Activated CD4-positive, alpha-beta T cell treated with anti-CD3 and anti-CD28 coated beads for 36 hours (primary cell): Measurements from ENCODE around the gene CHMP4B. TPM values are rescaled to one million over a fixed set of nuclear protein-coding genes. Genes with fewer than 3 reads are reported as not detected.

Experiments
- ATAC-seq: fragments of 200-7000 bp; cut with Tn5 transposase; one replicate; pipeline ENCODE4 v1.10.0; 2021; ENCODE audit warnings: mild to moderate bottlenecking, moderate library complexity
- CTCF ChIA-PET: fragments of 350-600 bp; sonication (Branson Sonifier 250); formaldehyde crosslinking; loops from one replicate; lab custom pipeline; 2021; ENCODE audit warnings: antibody characterized with exemption; lab: Charles Lee
- POLR2A ChIA-PET: fragments of 350-600 bp; sonication (Branson Sonifier 250); formaldehyde crosslinking; loops from one replicate; lab custom pipeline; 2021; ENCODE audit warnings: antibody characterized with exemption, inconsistent platforms; lab: Charles Lee
- DNase-seq: peaks from one replicate; pipeline ENCODE4 v3.0.0-alpha.2; 2020
- H3K27ac Mint-ChIP-seq: one replicate; pipeline ENCODE4 v1.8.0; 2021; ENCODE audit warnings: mixed read lengths
- H3K27me3 Mint-ChIP-seq: one replicate; pipeline ENCODE4 v1.8.0; 2021; ENCODE audit warnings: mixed read lengths
- H3K36me3 Mint-ChIP-seq: one replicate; pipeline ENCODE4 v1.8.0; 2021; ENCODE audit warnings: low read depth, mixed read lengths
- H3K4me1 Mint-ChIP-seq: one replicate; pipeline ENCODE4 v1.8.0; 2021; ENCODE audit warnings: mixed read lengths
- H3K4me3 Mint-ChIP-seq: one replicate; pipeline ENCODE4 v1.8.0; 2021; ENCODE audit warnings: mild to moderate bottlenecking, moderate library complexity, mixed read lengths
- H3K9me3 Mint-ChIP-seq: one replicate; pipeline ENCODE4 v1.8.0; 2021; ENCODE audit warnings: low read depth, mixed read lengths
- intact Hi-C, 2 experiments: fragments of 100-400 bp; cut with DNase I in 1 of 2; cut with micrococcal nuclease in 1 of 2; formaldehyde crosslinking; loops; one replicate each; pipeline versions ENCODE4 v1.14.2 to v1.15.1; 2022 to 2024; cut with DNase I, micrococcal nuclease
- total RNA-seq, 2 experiments: library from RNA; stranded (reverse); gene quantifications; one replicate each; pipeline ENCODE4 v1.2.3, GENCODE V29; 2021

CHMP4B gene
- total RNA-seq, 2 experiments from 2014 or later = 86.0 to 94.1 TPM

- H3K4me1 Mint-ChIP-seq = peaks cover 88% of the 10 kb centered on the region
- DNase-seq (no peak), ATAC-seq (no peak)
- H3K9me3 Mint-ChIP-seq = no peaks in the 10 kb centered on the region
- peak overlapping the region; percentile 3 for H3K27ac Mint-ChIP-seq
- H3K4me3 Mint-ChIP-seq = no peak overlapping the region
- ChIA-PET POLR2A (no interaction called here), CTCF (interaction anchor here (0.5 to 1.6 kb wide), 4 partner anchors 10 to 614 kb away, joined by 3 to 5 read pairs (median 3); no protein-coding TSS in a partner anchor)
- intact Hi-C loops = no loop called here
- H3K36me3 Mint-ChIP-seq = peaks cover 7% of the 10 kb centered on the region
- H3K27me3 Mint-ChIP-seq = no peaks in the 10 kb centered on the region
Measured at GRCh38 chr20:33840759-33841435, 29.7 kb downstream of the CHMP4B start.

GRCh38 chr20:33841436-33841799 lies 30.3 kb downstream of the CHMP4B start:
- peaks cover 88% of the 10 kb centered on the region for H3K4me1 Mint-ChIP-seq
- ChIA-PET POLR2A (no interaction called here), CTCF (interaction anchor here (0.5 to 1.8 kb wide), 4 partner anchors 9 to 614 kb away, joined by 3 to 6 read pairs (median 4); no protein-coding TSS in a partner anchor)
- peaks cover 4% of the 10 kb centered on the region for H3K36me3 Mint-ChIP-seq
- H3K27me3 Mint-ChIP-seq = no peaks in the 10 kb centered on the region
- H3K4me3 Mint-ChIP-seq = no peak overlapping the region
- ATAC-seq (no peak), DNase-seq (no peak)
- no peaks in the 10 kb centered on the region for H3K9me3 Mint-ChIP-seq
- H3K27ac Mint-ChIP-seq = no peak overlapping the region
- intact Hi-C loops = no loop called here

GRCh38 chr20:33842346-33842745 lies 31.2 kb downstream of the CHMP4B start:
- Mint-ChIP-seq H3K4me1 (peaks cover 88% of the 10 kb centered on the region), H3K36me3 (peaks cover 4% of the 10 kb centered on the region), H3K4me3 (no peak overlapping the region), H3K27ac (no peak overlapping the region), H3K9me3 (no peaks in the 10 kb centered on the region), H3K27me3 (no peaks in the 10 kb centered on the region)
- ChIA-PET POLR2A (no interaction called here), CTCF (interaction anchor here (0.9 to 1.8 kb wide), 3 partner anchors 17 to 50 kb away, joined by 3 to 6 read pairs (median 4); no protein-coding TSS in a partner anchor)
- intact Hi-C loops = no loop called here
- ATAC-seq (no peak), DNase-seq (no peak)

- Mint-ChIP-seq H3K27me3 (no peaks in the 10 kb centered on the region), H3K4me3 (no peak overlapping the region), H3K9me3 (no peaks in the 10 kb centered on the region), H3K36me3 (peaks cover 4% of the 10 kb centered on the region), H3K27ac (peak overlapping the region; percentile 27), H3K4me1 (peaks cover 87% of the 10 kb centered on the region)
- ChIA-PET POLR2A (interaction anchor here (1.0 kb wide), 1 partner anchor 13 kb away, joined by 3 read pairs; no protein-coding TSS in a partner anchor), CTCF (interaction anchor here (0.6 to 1.8 kb wide), 4 partner anchors 17 to 633 kb away, joined by 3 to 6 read pairs (median 4); no protein-coding TSS in a partner anchor)
- DNase-seq (no peak), ATAC-seq (no peak)
- intact Hi-C loops = no loop called here
Measured at GRCh38 chr20:33843050-33843449, 31.9 kb downstream of the CHMP4B start.

- peak overlapping the region; percentile 20 for H3K27ac Mint-ChIP-seq
- no peak overlapping the region for H3K4me3 Mint-ChIP-seq
- intact Hi-C loops = no loop called here
- ChIA-PET POLR2A (interaction anchor here (1.0 kb wide), 1 partner anchor 14 kb away, joined by 3 read pairs; no protein-coding TSS in a partner anchor), CTCF (interaction anchor here (0.6 kb wide), 1 partner anchor 247 kb away, joined by 3 read pairs; no protein-coding TSS in a partner anchor)
- no peaks in the 10 kb centered on the region for H3K27me3 Mint-ChIP-seq
- peaks cover 12% of the 10 kb centered on the region for H3K36me3 Mint-ChIP-seq
- ATAC-seq = peak; percentile 90
- peak; percentile 49 for DNase-seq
- peaks cover 87% of the 10 kb centered on the region for H3K4me1 Mint-ChIP-seq
- no peaks in the 10 kb centered on the region for H3K9me3 Mint-ChIP-seq
Measured at GRCh38 chr20:33843854-33844253, 32.7 kb downstream of the CHMP4B start.

GRCh38 chr20:33846291-33846935 lies 35.3 kb downstream of the CHMP4B start:
- Mint-ChIP-seq H3K27me3 (no peaks in the 10 kb centered on the region), H3K4me3 (no peak overlapping the region), H3K4me1 (peaks cover 81% of the 10 kb centered on the region), H3K9me3 (no peaks in the 10 kb centered on the region), H3K27ac (peak overlapping the region; percentile 38), H3K36me3 (peaks cover 27% of the 10 kb centered on the region)
- POLR2A ChIA-PET = no interaction called here
- no peak for ATAC-seq
- intact Hi-C loops = no loop called here
- no peak for DNase-seq
- CTCF ChIA-PET = interaction anchor here (0.6 to 1.7 kb wide), 2 partner anchors 54 to 369 kb away, joined by 3 to 4 read pairs; no protein-coding TSS in a partner anchor

GRCh38 chr20:33847006-33847405 lies 35.9 kb downstream of the CHMP4B start:
- no peak overlapping the region for H3K27ac Mint-ChIP-seq
- CTCF ChIA-PET = interaction anchor here (0.6 to 1.7 kb wide), 3 partner anchors 32 to 370 kb away, joined by 3 to 4 read pairs (median 3); no protein-coding TSS in a partner anchor

GRCh38 chr20:33848391-33848790 lies 37.2 kb downstream of the CHMP4B start:
- Mint-ChIP-seq H3K27me3 (no peaks in the 10 kb centered on the region), H3K27ac (no peak overlapping the region), H3K4me1 (peaks cover 80% of the 10 kb centered on the region), H3K36me3 (peaks cover 47% of the 10 kb centered on the region), H3K9me3 (no peaks in the 10 kb centered on the region), H3K4me3 (no peak overlapping the region)
- ChIA-PET CTCF (interaction anchor here (0.6 to 1.2 kb wide), 3 partner anchors 13 to 338 kb away, joined by 3 to 4 read pairs (median 3); no protein-coding TSS in a partner anchor), POLR2A (no interaction called here)
- intact Hi-C loops = no loop called here
- ATAC-seq (no peak), DNase-seq (no peak)

More at GRCh38 chr20:33847006-33847405, 35.9 kb downstream of the CHMP4B start:
- POLR2A ChIA-PET = no interaction called here
- no peak for ATAC-seq
- no peaks in the 10 kb centered on the region for H3K27me3 Mint-ChIP-seq
- DNase-seq = no peak
- H3K36me3 Mint-ChIP-seq = peaks cover 33% of the 10 kb centered on the region
- no peak overlapping the region for H3K4me3 Mint-ChIP-seq
- H3K4me1 Mint-ChIP-seq = peaks cover 80% of the 10 kb centered on the region
- H3K9me3 Mint-ChIP-seq = no peaks in the 10 kb centered on the region
- intact Hi-C loops = no loop called here

- no peaks in the 10 kb centered on the region for H3K27me3 Mint-ChIP-seq
- POLR2A ChIA-PET = interaction anchor here (0.6 kb wide), 1 partner anchor 29 kb away, joined by 5 read pairs; no protein-coding TSS in a partner anchor
- no peak overlapping the region for H3K4me3 Mint-ChIP-seq
- H3K27ac Mint-ChIP-seq = no peak overlapping the region
- peaks cover 71% of the 10 kb centered on the region for H3K4me1 Mint-ChIP-seq
- DNase-seq = no peak
- intact Hi-C loops = loop anchor here in 1 of 2 experiments (2.0 kb wide), 1 partner anchor 65 kb away; no protein-coding TSS in a partner anchor
- no peak for ATAC-seq
- no peaks in the 10 kb centered on the region for H3K9me3 Mint-ChIP-seq
- CTCF ChIA-PET = interaction anchor here (0.5 to 1.9 kb wide), 5 partner anchors 9 to 401 kb away, joined by 3 to 5 read pairs (median 4); no protein-coding TSS in a partner anchor
- peaks cover 56% of the 10 kb centered on the region for H3K36me3 Mint-ChIP-seq
Measured at GRCh38 chr20:33850159-33850558, 39.0 kb downstream of the CHMP4B start.

GRCh38 chr20:33851842-33852466 lies 40.8 kb downstream of the CHMP4B start:
- CTCF ChIA-PET = interaction anchor here (0.7 to 1.0 kb wide), 2 partner anchors 58 to 60 kb away, joined by 3 to 4 read pairs; no protein-coding TSS in a partner anchor

More at GRCh38 chr20:33851842-33852466, 40.8 kb downstream of the CHMP4B start:
- H3K36me3 Mint-ChIP-seq = peaks cover 56% of the 10 kb centered on the region
- POLR2A ChIA-PET = interaction anchor here (1.2 kb wide), 1 partner anchor 26 kb away, joined by 3 read pairs; no protein-coding TSS in a partner anchor
- H3K27ac Mint-ChIP-seq = peak overlapping the region; percentile 13
- peaks cover 53% of the 10 kb centered on the region for H3K4me1 Mint-ChIP-seq
- no peaks in the 10 kb centered on the region for H3K9me3 Mint-ChIP-seq
- intact Hi-C loops = loop anchor here in 1 of 2 experiments (2.0 kb wide), 1 partner anchor 67 kb away; no protein-coding TSS in a partner anchor
- H3K27me3 Mint-ChIP-seq = no peaks in the 10 kb centered on the region
- ATAC-seq (no peak), DNase-seq (no peak)
- no peak overlapping the region for H3K4me3 Mint-ChIP-seq
